HG02840 (cell line): Measurements from ENCODE around the gene USP28.
A peak's percentile ranks its signal among the peaks of the same experiment; 100 is the strongest.
"Not testable (repeated sequence)": the region's sequence is repeated elsewhere in the genome, so short reads cannot be mapped to it uniquely, and the experiment has no call there.

Experiments
- ATAC-seq: cut with Tn5 transposase; IDR thresholded peaks from one replicate; pipeline ENCODE4 v1.9.1; 2021; ENCODE audit warnings: mild to moderate bottlenecking, moderate library complexity, moderate number of reproducible peaks; ENCODE audit not compliant: unreplicated experiment, low FRiP score

The USP28 gene

DNA sequence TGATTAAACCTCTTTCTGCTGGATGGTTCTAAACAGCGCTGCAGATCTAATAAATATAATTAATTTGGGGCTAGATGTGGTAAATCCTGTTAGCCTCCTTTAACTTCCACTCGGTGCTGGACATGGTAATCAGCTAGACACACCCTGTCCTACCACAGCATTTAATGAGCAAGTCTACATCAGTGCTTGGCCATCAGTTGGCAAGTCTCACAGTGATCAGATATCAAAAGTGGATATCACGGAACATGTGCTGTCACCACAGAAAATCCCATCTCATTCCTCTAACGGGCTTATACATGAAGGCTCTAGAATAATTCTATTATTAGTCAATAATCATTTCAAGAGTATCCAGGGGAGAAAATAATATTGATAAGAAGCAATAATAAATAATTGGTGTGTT, 5.6 kb upstream of the USP28 start:
- no peak for ATAC-seq

DNA sequence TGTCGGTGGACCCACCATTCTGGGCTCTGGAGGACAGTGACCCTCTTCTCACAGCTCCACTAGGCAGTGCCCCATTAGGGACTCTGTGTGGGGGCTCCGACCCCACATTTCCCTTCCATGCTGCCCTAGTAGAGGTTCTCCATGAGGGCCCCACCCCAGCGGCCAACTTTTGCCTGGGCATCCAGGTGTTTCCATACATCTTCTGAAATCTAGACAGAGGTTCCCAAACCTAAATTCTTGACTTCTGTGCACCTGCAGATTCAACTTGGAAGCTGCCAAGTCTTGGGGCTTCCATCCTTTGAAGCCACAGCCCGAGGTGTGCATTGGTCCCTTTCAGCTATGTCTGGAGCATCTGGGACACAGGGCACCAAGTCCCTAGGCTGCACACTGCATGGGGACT, 4.1 kb upstream of the USP28 start:
- ATAC-seq = not testable (repeated sequence)

DNA sequence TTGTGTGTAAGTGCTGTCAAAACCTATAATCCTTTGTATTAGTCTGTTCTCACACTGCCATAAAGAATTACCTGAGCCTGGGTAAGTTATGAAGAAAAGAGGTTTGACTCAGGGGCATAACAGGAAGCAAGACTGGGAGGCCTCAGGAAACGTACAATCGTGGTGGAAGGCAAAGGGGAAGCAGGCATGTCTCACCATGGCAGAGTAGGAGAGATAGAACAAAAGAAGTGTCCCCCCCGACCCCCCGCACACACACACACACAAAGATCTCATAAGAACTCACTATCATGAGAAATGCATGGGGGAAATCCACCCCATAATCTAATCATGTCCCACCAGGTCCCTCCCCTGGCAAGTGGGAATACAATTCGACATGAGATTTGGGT, 2.3 kb upstream of the USP28 start:
- ATAC-seq = no peak

DNA sequence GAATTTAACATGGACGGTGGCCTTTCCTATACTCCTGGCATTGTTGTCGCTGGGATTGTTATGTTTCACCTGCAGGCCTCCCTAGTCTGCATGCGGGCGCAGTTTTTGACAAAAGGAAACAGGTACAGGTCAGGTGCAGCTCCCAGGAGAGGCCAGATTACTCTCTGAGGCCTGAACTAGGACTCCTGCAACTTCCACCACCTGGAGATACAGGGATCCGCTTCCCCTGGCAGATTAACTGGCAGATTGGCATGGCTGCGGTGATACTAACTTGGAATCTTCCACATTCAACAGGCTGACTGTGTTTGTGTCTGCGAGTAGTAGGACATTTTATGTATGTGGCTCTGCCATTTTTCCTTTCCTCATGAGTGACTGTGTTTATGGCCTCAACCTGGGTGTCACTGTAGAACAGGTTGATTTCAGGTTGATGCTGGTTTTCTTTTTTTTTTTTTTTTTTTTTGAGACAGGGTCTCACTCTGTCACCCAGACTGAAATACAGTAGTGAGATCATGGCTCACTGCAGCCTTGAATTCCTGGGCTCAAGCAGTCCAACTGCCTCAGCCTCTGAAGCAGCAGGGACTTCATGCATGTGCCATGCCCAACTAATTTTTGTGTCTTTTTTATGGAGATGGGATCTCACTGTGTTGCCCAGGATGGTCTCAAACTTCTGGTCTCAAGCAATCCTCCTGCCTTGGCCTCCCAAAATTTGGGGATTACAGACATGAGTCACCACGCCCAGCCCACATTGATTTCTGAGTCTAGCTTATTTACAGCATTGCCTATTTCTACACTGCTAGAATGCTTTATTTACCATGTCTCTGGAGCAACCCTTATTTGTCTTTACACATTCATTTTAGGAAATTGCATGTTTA, 1.7 kb upstream of the USP28 start:
- no peak for ATAC-seq

DNA sequence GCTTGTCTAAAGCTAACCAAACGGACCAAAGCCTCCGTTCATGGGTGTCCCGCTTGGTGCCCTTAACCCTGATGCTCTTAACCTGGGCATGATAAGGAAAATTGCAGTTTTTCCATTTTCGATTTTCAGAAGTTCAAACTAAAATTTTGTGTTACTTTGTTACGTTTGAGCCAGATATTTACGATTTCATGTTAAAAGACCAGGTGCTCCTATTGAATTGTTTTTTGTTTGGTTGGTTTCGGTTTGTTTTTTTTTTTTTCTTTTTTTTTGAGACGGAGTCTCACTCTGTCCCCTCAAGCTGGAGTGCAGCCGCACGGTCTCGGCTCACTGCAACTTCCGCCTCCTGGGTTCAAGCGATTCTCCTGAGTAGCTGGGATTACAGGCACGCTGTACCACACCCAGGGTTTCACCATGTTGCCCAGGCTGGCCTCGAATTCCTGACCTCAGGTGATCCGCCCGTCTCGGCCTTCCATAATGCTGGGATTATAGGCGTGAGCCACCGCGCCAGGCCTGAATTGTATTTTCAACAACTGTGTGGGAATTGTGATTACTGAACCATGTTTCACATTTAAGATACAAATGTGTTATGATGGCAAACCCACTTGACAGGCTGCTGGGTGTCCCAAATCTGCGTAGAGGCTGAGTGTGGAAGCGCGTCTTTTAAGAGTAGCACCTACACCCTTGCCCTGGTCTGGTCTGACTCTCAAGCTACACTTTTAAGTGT, 864 bp upstream of the USP28 start:
- ATAC-seq = no peak

DNA sequence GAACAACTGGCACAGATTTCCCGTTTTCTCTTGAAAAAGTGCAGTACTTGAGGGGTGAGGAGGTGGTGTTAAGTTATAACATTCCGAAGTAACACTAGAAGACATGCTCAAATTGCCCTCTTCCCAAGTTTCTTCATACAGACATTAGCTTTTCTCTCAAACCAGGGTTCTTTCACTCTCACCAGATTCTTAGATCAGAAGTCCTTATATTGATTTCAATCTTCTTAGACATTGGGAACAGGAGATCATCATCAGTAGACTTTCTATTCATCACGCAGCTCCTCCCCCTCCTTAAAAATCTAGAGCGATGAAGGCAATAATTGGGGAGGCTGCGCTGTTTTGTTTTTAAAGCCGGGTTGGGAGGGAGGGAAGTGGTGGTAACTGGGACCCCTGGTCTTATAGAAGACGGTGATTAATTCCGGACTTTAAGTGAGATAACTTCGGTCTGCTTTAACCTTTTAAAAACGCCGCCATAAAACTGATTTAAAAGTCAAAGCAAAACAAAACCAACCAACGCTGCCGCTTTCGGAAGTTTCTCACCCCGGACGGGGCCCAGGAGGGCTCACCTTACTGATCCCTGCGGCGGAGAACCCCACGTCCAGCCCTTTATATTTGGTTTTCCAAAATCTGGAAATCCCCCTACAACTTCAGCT, 665 bp downstream of the USP28 start:
- ATAC-seq = peak; percentile 35

DNA sequence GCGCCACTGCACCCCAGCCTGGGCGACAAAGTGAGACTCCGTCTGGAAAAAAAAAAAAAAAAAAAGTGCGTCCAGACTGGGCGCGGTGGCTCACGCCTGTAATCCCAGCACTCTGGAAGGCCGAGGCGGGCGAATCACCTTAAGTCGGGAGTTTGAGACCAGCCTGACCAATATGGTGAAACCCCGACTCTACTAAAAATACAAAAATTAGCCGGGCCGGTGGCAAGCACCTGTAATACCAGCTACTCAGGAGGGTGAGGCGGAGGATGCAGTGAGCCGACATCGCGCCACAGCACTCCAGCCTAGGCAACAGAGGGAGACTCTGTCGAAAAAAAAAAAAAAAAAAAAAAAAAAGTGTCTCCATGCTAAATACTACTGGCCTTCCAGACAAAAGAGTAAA, 1.3 kb downstream of the USP28 start:
- ATAC-seq = no peak

DNA sequence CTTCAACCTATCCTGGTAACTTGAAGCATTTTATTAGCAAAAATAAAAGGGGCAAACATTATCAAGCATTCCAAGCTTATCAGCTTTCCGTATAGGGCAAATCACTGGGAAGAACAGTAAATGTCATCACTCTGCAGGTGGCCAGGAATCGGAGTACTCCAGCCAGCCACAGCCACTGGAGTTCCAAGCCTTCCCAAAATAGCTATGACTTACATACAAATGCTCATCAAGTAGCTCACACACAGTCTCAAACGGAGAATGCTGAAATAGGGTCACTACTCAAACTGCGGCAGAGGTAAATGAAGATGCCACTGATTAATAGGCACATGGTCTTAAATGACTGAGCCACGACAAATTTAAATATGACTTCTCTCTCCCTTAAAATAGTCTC, 2.1 kb downstream of the USP28 start:
- no peak for ATAC-seq

DNA sequence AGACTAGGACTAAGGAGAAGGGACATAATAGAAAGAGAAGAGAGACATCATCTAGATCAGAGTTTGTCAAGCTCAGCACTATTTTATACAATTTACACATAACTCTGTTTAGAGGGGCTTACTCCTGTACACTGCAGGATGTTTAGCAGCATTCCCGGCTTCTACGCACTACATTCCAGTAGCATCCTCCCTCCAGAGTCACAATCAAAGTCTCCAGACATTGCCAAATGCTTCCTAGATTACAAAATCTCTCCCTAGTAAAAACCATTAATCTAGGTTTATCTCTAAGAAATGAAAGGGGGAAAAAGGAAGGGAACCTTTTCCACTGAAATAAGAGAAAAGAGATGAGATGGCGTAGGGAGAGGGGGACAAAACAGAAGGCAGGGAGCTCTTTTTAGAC, 4.0 kb downstream of the USP28 start:
- ATAC-seq = no peak

DNA sequence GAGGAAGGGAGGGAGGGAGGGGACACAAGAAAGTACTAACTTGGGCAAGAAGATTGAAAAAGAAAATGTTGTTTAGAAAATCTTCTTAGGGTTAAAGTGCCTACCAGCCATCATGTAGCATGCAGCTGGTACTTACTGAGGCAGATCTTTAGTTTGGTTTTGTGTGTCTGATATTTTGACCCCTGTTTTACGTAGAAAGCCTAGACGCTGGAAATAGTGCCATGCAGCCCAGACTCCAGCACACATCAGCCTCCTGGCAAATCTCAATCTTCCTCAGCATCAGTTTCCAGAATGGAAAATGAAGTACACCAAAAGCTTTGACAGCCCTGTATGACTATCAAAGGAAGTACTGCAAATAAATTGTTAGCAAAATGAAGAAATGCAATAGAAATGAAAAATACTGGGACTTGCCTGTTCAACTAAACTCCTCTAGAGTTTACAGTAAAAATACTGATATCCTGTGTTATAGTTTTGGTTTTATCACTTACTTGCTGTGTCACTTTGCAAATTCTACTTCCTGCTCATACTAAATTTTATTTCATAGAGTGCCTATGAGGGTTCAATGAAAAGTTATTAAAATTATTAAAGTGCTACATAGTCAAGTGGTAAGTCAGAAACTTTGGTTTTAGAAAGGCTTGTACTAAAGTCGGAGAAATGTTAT, 7.4 kb downstream of the USP28 start:
- no peak for ATAC-seq

DNA sequence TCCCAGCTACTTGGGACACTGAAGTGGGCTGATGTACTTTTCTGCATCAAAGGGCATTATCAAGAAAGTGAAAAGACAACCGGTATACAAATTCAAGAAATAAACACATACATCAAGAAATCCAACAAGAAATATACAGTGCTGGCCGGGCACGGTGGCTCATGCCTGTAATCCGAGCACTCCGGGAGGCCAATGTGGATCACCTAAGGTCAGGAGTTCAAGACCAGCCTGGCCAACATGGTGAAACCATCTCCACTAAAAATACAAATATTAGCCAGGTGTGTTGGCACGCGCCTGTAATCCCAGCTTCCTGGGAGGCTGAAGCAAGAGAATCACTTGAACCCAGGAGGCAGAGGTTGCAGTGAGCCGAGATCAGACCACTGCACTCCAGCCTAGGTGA, 9.5 kb downstream of the USP28 start:
- ATAC-seq = no peak

DNA sequence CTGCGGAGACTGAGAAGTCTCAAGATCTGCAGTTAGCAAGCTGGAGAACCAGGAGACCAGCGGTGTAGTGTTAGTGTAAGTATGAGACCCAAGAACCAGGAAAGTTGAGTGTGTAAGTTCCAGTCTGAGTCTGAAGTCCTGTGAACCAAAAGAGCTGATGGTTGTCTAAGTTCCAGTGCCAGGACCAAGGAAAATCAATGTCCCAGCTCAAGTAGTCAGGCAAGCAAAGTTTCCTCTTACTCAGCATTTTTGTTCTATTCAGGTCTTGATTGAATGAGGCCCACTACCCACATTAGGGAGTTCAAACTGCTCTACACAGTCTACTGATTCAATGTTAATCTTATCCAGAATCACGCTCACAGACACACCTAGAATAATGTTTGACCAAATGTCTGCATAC, 11.0 kb downstream of the USP28 start:
- ATAC-seq = no peak

DNA sequence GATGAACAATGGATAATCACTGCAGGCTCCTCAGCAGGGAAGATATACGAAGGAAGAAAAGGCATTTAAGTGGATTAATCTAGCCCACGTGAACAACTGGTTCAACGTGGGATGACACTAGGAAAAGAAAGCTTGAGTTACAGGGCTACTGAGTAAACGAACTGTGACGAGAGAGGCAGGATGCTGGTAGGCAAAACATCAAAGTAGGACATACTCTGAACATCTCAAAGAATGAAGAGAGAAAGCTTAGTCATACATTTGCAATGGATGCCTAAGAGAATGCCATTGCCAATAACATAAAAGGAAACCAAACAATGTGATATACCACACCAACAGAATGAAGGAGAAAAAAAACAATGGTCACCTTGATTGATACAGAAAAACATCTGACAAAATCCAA, 12.9 kb downstream of the USP28 start:
- no peak for ATAC-seq

DNA sequence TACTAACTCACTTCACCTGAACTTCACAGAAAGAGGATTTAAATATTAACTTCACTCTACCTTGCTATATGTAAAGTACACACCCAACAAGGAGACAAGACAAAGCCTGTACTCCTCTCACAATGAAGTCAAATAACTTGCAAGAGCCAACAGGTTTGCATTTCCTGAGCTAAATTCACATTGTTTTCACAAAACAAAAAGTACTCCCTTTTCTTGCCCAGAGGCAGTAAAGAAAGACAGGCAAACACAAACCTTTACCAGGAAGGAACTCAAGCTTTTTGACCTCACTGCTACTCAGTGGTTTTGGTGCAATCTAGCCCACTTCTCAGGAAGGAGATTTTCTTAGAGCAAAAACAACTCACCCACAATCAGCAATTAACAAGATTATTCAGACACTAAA, 15.7 kb downstream of the USP28 start:
- no peak for ATAC-seq

DNA sequence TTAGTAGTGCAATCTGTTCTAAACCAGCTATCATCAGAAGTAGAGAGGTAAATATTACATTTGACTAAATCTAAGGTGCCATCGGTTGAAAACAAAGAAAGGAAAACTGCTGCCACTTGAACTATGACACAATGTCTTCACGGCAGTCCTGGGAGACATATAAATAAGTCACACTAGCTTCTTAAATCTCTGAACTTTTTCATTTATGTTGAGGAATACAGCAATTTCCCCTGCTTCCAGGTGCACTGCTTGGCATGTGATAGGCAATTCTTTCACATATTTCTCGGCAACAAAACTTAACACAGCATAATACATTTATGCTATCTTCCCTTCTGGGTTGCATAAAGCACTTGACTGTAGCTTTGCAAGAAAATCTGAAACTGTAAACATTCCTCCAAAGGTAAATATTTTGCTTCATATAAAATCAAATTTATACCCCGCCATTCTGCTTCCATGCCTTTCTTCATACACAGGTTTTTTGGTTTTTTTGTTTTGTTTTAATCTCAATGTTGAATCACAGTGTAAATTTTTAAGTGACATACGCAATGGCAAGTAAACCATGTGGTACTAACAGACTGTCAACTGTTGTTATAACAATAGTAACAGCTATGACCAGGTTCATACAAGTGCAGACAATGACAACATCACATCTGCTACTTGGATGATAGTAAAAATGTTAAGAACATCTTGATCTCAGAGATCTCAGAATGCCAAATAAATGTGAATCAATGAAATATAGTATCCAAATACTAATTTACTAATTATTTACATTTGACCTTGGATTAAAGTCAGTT, 18.2 kb downstream of the USP28 start:
- no peak for ATAC-seq

DNA sequence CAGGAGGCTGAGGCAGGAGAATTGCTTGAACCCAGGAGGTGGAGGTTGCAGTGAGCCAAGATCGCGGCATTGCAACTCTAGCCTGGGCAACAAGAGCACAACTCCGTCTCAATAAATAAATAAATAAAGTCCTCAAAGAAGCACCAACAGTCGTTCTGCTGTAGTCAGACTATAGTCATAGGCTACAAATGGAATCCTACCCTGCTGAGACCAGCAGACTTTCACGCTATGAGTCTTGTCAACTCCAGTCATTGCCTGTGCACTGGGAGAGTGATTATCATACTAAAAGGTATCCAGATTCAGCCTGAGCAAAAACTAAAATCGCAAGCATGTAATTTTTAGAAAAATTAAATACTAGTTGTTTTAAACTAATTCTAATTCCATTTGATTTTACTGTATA, 19.6 kb downstream of the USP28 start:
- no peak for ATAC-seq

DNA sequence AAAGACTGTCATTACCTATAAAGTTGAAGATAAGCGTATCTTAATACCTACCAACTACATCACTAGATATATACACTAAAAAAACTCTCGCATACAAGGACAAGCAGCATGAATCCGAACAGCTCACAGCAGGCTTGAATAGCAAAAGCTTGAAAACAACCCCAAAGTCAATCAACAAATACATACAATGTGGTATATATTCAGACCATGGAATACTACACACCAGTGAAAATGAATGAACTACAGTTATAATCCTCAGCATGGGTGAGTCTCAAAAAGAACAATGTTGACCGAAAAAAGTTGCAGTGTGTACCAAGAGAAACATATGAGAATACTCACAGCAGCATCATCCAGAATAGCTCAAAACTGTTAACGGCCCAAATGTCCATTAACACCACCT, 25.2 kb downstream of the USP28 start:
- ATAC-seq = no peak

DNA sequence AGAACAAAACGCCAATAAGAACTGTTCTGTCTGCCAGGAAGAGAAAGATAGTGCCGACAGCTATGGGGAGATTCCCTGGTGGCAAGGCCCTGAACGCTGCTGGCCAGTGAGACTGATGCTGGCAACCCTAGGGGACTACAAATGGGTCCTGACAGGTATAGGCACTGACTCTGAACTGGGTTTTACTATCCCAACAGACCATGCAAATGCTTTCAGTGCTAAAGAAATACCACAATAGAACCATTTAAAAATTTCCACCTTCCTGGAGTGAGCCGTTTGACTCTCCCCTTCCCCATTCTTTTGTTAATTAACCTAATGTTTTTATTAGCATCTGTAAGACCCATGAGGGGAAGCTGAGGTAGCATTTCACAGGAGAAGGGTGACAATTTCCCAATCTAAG, 25.7 kb downstream of the USP28 start:
- no peak for ATAC-seq

DNA sequence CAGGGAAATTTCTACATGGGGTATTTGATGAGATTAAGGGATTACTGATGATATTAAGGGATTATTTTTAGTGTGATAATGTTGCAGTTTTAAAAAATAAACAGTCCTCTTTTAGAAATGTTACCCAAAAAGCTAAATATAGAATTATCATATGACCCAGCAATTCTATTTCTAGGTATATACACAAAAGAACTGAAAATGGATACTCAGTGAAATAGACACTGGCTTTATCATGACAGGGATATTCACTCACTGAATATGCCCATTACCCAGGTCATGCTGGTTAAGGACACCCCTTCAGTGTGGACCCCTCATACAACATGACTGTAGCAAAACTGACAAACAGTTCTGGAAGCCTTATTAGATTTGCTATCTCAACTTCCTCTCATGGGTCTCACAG, 27.8 kb downstream of the USP28 start:
- ATAC-seq = no peak

DNA sequence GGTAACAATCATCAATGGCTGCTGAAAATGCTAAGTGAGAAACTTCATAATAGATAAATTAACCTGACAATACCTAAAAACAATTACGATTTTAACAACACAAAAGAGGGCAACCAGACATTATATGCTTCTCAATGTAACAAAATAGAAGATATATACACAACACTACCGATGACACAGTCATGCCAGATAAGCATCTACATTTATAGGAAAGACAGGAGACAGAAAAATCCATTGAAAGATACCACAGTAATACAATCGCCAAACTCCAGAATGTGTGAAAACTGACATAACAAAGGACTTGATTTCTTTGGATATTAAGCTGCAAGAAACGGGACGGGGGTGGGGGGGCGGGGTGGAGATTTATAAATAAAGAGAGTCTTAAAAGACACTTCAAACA, 28.3 kb downstream of the USP28 start:
- ATAC-seq = no peak
